ENCODE measurements around the gene PCNX4.

Gene PCNX4

DNA sequence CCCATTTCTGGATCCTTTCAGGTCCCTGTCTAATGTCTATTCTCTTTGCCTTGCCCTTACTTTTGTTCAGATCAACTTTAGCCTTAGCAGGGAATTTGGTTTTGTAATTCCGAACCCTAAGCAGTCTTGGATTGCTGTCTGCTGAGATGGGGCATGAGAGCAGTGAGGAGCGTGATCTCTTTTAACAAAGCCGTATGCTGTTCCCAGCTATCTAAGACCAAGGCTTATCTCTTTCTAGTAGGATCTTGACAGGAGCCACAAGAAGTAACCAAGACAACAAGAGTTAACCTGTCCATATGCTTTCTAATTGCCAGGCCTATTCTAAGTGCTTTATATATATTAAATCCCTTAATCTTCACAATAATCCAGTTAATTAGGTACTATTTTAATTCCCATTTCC lies 78.0 kb downstream of the PCNX4 start:
- peaks cover 8% of the 10 kb centered on the region for H3K4me1 ChIP-seq (ENCODE audit: low read length)
- no peak overlapping the region for H3K4me2 ChIP-seq (ENCODE audit: low read length)
- H3K9ac ChIP-seq (ENCODE audit: low read length): no peak overlapping the region
- no peaks in the 10 kb centered on the region for H3K27me3 ChIP-seq (ENCODE audit: low read depth, low read length)
- no peak overlapping the region for H3K4me3 ChIP-seq (ENCODE audit: low read length)
- no peak overlapping the region for H3K27ac ChIP-seq (ENCODE audit: low read length)
- H3K79me2 ChIP-seq (ENCODE audit: low read length): no peaks in the 10 kb centered on the region
- H2AFZ ChIP-seq (ENCODE audit: low read depth, low read length): no peak overlapping the region
- H4K20me1 ChIP-seq (ENCODE audit: insufficient read depth, low read length): no peaks in the 10 kb centered on the region
- H3K9me3 ChIP-seq (ENCODE audit: insufficient read depth, low read length): no peaks in the 10 kb centered on the region
- H3K36me3 ChIP-seq (replicated peaks; ENCODE audit: low read depth, low read length): no peaks in the 10 kb centered on the region
- TF ChIP-seq EZH2phosphoT487 (IDR thresholded peaks at IDR 0.05; ENCODE audit: low read depth): no peak
- TF ChIP-seq, protein P1, sequence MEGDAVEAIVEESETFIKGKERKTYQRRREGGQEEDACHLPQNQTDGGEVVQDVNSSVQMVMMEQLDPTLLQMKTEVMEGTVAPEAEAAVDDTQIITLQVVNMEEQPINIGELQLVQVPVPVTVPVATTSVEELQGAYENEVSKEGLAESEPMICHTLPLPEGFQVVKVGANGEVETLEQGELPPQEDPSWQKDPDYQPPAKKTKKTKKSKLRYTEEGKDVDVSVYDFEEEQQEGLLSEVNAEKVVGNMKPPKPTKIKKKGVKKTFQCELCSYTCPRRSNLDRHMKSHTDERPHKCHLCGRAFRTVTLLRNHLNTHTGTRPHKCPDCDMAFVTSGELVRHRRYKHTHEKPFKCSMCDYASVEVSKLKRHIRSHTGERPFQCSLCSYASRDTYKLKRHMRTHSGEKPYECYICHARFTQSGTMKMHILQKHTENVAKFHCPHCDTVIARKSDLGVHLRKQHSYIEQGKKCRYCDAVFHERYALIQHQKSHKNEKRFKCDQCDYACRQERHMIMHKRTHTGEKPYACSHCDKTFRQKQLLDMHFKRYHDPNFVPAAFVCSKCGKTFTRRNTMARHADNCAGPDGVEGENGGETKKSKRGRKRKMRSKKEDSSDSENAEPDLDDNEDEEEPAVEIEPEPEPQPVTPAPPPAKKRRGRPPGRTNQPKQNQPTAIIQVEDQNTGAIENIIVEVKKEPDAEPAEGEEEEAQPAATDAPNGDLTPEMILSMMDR (IDR thresholded peaks at IDR 0.05; ENCODE audit: low read depth, low read length): no peak

DNA sequence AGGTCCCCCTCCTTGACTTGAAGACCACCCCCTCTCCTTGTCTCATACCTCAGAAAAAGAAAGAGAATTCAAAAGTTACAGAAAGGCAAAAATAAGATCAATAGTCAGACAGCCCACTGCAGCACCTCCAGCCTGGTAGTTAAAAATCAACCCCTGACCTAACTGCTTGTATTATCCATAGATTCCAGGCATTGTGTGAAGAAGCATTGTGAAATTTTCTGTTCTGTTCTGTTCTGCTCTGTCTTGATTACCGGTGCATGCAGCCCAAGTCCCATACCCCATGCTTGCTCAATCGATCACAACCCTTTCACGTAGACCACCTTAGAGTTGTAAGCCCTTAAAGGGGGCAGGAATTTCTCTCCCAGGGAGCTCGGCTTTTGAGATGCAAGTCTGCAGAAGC lies 79.2 kb downstream of the PCNX4 start:
- H3K4me2 ChIP-seq (ENCODE audit: low read length): no peak overlapping the region
- H3K27me3 ChIP-seq (ENCODE audit: low read depth, low read length): no peaks in the 10 kb centered on the region
- H4K20me1 ChIP-seq (ENCODE audit: insufficient read depth, low read length): no peaks in the 10 kb centered on the region
- no peaks in the 10 kb centered on the region for H3K36me3 ChIP-seq (replicated peaks; ENCODE audit: low read depth, low read length)
- no peak for TF ChIP-seq EZH2phosphoT487 (IDR thresholded peaks at IDR 0.05; ENCODE audit: low read depth)
- TF ChIP-seq, protein P1 (IDR thresholded peaks at IDR 0.05; ENCODE audit: low read depth, low read length): no peak
- no peak overlapping the region for H2AFZ ChIP-seq (ENCODE audit: low read depth, low read length)
- H3K4me1 ChIP-seq (ENCODE audit: low read length): peaks cover 15% of the 10 kb centered on the region
- H3K9ac ChIP-seq (ENCODE audit: low read length): no peak overlapping the region
- H3K4me3 ChIP-seq (ENCODE audit: low read length): no peak overlapping the region
- H3K9me3 ChIP-seq (ENCODE audit: insufficient read depth, low read length): no peaks in the 10 kb centered on the region
- H3K27ac ChIP-seq (ENCODE audit: low read length): no peak overlapping the region
- no peaks in the 10 kb centered on the region for H3K79me2 ChIP-seq (ENCODE audit: low read length)

DNA sequence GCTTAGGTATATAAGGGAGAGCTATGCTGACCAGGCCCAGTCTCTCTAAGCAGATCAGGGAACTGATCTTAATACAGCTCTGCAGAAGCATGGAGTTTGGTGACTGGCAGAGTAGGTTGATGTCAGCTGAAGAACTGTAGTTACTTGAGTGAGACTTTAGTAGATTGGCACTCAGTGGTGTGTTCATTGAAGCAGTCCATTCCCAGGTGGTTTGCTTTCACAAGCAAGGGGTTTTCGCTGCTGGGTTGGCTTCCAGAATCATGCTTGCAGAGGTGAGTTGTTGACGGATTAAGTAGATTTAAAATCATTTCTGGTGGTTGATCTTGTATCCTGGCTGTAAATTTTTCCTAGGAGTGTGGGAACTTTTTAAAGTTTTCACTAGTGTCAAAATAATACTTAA lies 80.0 kb downstream of the PCNX4 start:
- Histone ChIP-seq H3K9me3 (ENCODE audit: insufficient read depth, low read length) (no peaks in the 10 kb centered on the region), H3K27me3 (ENCODE audit: low read depth, low read length) (no peaks in the 10 kb centered on the region), H3K27ac (ENCODE audit: low read length) (no peak overlapping the region), H3K4me2 (ENCODE audit: low read length) (no peak overlapping the region), H3K4me1 (ENCODE audit: low read length) (peaks cover 11% of the 10 kb centered on the region), H3K36me3 (replicated peaks; ENCODE audit: low read depth, low read length) (no peaks in the 10 kb centered on the region), H3K79me2 (ENCODE audit: low read length) (no peaks in the 10 kb centered on the region), H3K4me3 (ENCODE audit: low read length) (no peak overlapping the region), H4K20me1 (ENCODE audit: insufficient read depth, low read length) (no peaks in the 10 kb centered on the region), H2AFZ (ENCODE audit: low read depth, low read length) (no peak overlapping the region), H3K9ac (ENCODE audit: low read length) (no peak overlapping the region)
- no peak for TF ChIP-seq EZH2phosphoT487 (IDR thresholded peaks at IDR 0.05; ENCODE audit: low read depth)
- TF ChIP-seq, protein P1 (IDR thresholded peaks at IDR 0.05; ENCODE audit: low read depth, low read length): no peak

DNA sequence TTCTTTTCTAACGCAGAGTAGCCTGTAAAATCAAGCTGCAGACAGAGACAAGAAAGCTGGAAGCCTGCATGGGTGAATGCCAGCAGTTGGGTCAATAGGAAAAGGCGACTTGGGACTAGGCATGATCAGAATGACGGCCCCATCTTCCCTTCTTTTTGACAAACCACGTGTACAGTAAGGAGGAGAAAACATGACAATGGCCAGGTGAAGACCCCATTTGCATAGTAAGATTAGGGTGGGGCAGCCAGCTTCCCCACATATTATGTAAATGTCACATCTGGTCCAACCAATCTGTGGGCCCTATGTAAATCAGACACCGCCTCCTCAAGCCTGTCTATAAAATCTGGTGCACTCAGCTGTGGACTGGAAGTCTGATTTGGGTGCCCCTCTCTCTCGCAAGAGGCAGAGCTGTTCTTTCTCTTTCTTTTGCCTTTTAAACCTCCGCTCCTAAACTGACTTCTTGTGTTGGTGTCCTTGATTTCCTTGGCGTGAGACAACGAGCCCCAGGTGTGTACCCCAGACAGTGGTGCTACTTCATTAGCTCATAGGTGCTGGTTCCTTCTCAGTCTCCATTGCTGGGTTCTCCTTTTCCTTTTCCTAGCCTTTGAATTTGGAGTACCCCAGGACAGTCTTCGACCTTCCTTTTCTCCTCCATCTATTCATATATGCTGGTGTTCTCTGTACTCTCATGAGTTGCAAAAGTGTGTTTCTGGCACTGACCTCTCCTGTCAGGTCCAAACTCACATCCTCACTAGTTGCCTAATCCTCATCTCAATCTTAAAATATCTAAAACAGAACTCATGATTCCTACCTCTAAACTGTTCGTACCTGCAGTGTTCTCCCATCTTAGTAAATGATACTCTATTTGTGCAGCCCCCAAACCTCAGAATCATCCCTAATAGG lies 82.9 kb downstream of the PCNX4 start:
- no peak overlapping the region for H3K4me3 ChIP-seq (ENCODE audit: low read length)
- no peaks in the 10 kb centered on the region for H3K79me2 ChIP-seq (ENCODE audit: low read length)
- H3K36me3 ChIP-seq (replicated peaks; ENCODE audit: low read depth, low read length): peaks cover 5% of the 10 kb centered on the region
- H3K9me3 ChIP-seq (ENCODE audit: insufficient read depth, low read length): peaks cover 7% of the 10 kb centered on the region; the same call in 1 of the 2 replicates
- no peak overlapping the region for H2AFZ ChIP-seq (ENCODE audit: low read depth, low read length)
- H3K4me2 ChIP-seq (ENCODE audit: low read length): no peak overlapping the region
- H4K20me1 ChIP-seq (ENCODE audit: insufficient read depth, low read length): no peaks in the 10 kb centered on the region
- no peak overlapping the region for H3K9ac ChIP-seq (ENCODE audit: low read length)
- TF ChIP-seq EZH2phosphoT487 (IDR thresholded peaks at IDR 0.05; ENCODE audit: low read depth): no peak
- TF ChIP-seq, protein P1 (IDR thresholded peaks at IDR 0.05; ENCODE audit: low read depth, low read length): no peak
- H3K4me1 ChIP-seq (ENCODE audit: low read length): peaks cover 11% of the 10 kb centered on the region
- H3K27me3 ChIP-seq (ENCODE audit: low read depth, low read length): no peaks in the 10 kb centered on the region
- no peak overlapping the region for H3K27ac ChIP-seq (ENCODE audit: low read length)
